HepG2 (cell line): ENCODE measurements around the gene RAD18. TPM values are rescaled to one million over a fixed set of nuclear protein-coding genes. Genes with fewer than 3 reads are reported as not detected.

Experiments used
- ATF1 ChIP-seq: IDR thresholded peaks from 2 replicates; pipeline ENCODE4 v1.6.1; 2016; ENCODE audit warnings: mild to moderate bottlenecking, control low read depth
- BHLHE40 ChIP-seq: IDR thresholded peaks from 2 replicates; pipeline ENCODE4 v1.6.1; 2011; ENCODE audit warnings: low read length, improper control_type of control experiment
- CHCHD3 ChIP-seq: sonication (generic); formaldehyde crosslinking; IDR thresholded peaks from 2 replicates; pipeline ENCODE4 v1.8.0; 2022; ENCODE audit warnings: mild to moderate bottlenecking, missing genetic modification reagents, moderate library complexity
- MLLT10 ChIP-seq: sonication (generic); formaldehyde crosslinking; IDR thresholded peaks from 2 replicates; pipeline ENCODE4 v1.4.0; 2020; ENCODE audit warnings: missing genetic modification reagents
- MYC ChIP-seq: sonication (generic); formaldehyde crosslinking; IDR thresholded peaks from 2 replicates; pipeline ENCODE4 v1.9.0; 2021; ENCODE audit warnings: missing genetic modification reagents, borderline replicate concordance
- SMC3 ChIP-seq: IDR thresholded peaks from 2 replicates; pipeline ENCODE4 v1.6.1; 2011; ENCODE audit warnings: low read length, improper control_type of control experiment
- U2AF2 ChIP-seq: fragments of 200-400 bp; formaldehyde crosslinking; IDR thresholded peaks from 2 replicates; pipeline ENCODE4 v1.6.1; 2017; ENCODE audit warnings: low read depth, mild to moderate bottlenecking, low read length
- ZFP36L1 ChIP-seq: sonication (generic); formaldehyde crosslinking; IDR thresholded peaks from 2 replicates; pipeline ENCODE4 v1.8.0; 2022; ENCODE audit warnings: mild to moderate bottlenecking, missing genetic modification reagents, moderate library complexity
- ZNF138 ChIP-seq: sonication (generic); formaldehyde crosslinking; IDR thresholded peaks from 2 replicates; pipeline ENCODE4 v1.5.0; 2020; ENCODE audit warnings: mild to moderate bottlenecking, low read depth, missing genetic modification reagents
- ZNF432 ChIP-seq: sonication (generic); formaldehyde crosslinking; IDR thresholded peaks from 2 replicates; pipeline ENCODE4 v1.5.0; 2020; ENCODE audit warnings: missing genetic modification reagents, mild to moderate bottlenecking, borderline replicate concordance
- ZNF737 ChIP-seq: sonication (generic); formaldehyde crosslinking; IDR thresholded peaks from 2 replicates; pipeline ENCODE4 v1.5.0; 2020; ENCODE audit warnings: missing genetic modification reagents, mild to moderate bottlenecking, borderline replicate concordance
- ZSCAN30 ChIP-seq: sonication (generic); formaldehyde crosslinking; IDR thresholded peaks from 2 replicates; pipeline ENCODE4 v1.5.0; 2020; ENCODE audit warnings: mild to moderate bottlenecking, missing genetic modification reagents
- polyA plus RNA-seq, 8 experiments: library from polyadenylated mRNA; depleted of rRNA in 3 of 8; stranded (reverse) in 7 of 8; unstranded in 1 of 8; fragments of >200 nt; fragmentation: Illumina TruSeq in 4 of 8; extraction: Trizol in 4 of 8; gene quantifications; 2 replicates each; pipeline versions ENCODE4 v1.2.1 to v1.2.3, GENCODE V29; 2011 to 2016; ENCODE audit warnings: low read depth in 4 of 8, missing spikeins in 1 of 8, mixed read lengths in 1 of 8; ENCODE audit not compliant: insufficient read depth in 1 of 8
- total RNA-seq, 5 experiments: library from RNA; depleted of rRNA; stranded (reverse); fragments of >200 nt; fragmentation: Illumina TruSeq; extraction: Trizol; gene quantifications; 2 replicates each; pipeline ENCODE4 v1.2.3, GENCODE V29; 2016; ENCODE audit warnings: low read depth in 1 of 5
- TF ChIP-seq, protein P1 (sequence below): sonication (generic); formaldehyde crosslinking; IDR thresholded peaks from 2 replicates; pipeline ENCODE4 v1.4.0; 2020; ENCODE audit warnings: missing genetic modification reagents
- TF ChIP-seq, protein P2 (sequence below): sonication (generic); formaldehyde crosslinking; IDR thresholded peaks from 2 replicates; pipeline ENCODE4 v1.4.0; 2020; ENCODE audit warnings: missing genetic modification reagents, borderline replicate concordance
- TF ChIP-seq, protein P3 (sequence below): IDR thresholded peaks from 2 replicates; pipeline ENCODE4 v1.6.1; 2016; ENCODE audit warnings: mild to moderate bottlenecking, missing biosample characterization, missing genetic modification reagents
- TF ChIP-seq, protein P4 (sequence below): IDR thresholded peaks from 2 replicates; pipeline ENCODE4 v1.6.1; 2016
- TF ChIP-seq, protein P5 (sequence below): IDR thresholded peaks from 2 replicates; pipeline ENCODE4 v1.4.0; 2020; ENCODE audit warnings: mild to moderate bottlenecking, missing genetic modification reagents

Gene RAD18
- total and polyA plus RNA-seq, 2 of the 13 experiments (the other 11 are each of a cell fraction or from before 2014, with no cell fraction given) = 5.9 to 20.7 TPM

DNA sequence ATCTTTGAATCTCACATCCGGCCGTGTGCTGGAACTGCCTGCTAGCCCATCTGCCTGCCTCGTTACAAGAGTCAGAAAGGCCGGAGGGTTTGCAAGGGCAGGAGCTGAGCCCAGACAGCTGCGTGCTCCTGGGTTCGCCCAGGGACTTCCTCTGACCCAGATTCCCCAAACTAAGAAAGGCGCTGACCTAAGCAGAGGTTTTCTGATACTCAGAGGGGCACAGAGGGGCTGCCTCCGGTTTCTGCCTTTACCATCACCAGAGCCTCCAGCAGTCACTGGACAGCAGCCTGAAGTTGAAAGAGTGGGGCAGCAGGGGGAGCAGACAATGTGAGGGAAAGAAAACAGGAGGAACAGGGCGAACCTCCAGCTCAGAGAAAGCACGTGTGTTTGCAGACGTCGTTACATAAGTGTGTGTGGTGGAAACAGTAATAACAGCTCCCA is 33.4 kb upstream of the RAD18 start (continued):
- TF ChIP-seq, protein P1, sequence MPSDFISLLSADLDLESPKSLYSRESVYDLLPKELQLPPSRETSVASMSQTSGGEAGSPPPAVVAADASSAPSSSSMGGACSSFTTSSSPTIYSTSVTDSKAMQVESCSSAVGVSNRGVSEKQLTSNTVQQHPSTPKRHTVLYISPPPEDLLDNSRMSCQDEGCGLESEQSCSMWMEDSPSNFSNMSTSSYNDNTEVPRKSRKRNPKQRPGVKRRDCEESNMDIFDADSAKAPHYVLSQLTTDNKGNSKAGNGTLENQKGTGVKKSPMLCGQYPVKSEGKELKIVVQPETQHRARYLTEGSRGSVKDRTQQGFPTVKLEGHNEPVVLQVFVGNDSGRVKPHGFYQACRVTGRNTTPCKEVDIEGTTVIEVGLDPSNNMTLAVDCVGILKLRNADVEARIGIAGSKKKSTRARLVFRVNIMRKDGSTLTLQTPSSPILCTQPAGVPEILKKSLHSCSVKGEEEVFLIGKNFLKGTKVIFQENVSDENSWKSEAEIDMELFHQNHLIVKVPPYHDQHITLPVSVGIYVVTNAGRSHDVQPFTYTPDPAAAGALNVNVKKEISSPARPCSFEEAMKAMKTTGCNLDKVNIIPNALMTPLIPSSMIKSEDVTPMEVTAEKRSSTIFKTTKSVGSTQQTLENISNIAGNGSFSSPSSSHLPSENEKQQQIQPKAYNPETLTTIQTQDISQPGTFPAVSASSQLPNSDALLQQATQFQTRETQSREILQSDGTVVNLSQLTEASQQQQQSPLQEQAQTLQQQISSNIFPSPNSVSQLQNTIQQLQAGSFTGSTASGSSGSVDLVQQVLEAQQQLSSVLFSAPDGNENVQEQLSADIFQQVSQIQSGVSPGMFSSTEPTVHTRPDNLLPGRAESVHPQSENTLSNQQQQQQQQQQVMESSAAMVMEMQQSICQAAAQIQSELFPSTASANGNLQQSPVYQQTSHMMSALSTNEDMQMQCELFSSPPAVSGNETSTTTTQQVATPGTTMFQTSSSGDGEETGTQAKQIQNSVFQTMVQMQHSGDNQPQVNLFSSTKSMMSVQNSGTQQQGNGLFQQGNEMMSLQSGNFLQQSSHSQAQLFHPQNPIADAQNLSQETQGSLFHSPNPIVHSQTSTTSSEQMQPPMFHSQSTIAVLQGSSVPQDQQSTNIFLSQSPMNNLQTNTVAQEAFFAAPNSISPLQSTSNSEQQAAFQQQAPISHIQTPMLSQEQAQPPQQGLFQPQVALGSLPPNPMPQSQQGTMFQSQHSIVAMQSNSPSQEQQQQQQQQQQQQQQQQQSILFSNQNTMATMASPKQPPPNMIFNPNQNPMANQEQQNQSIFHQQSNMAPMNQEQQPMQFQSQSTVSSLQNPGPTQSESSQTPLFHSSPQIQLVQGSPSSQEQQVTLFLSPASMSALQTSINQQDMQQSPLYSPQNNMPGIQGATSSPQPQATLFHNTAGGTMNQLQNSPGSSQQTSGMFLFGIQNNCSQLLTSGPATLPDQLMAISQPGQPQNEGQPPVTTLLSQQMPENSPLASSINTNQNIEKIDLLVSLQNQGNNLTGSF (CRISPR knock-in tag) = no peak
- TF ChIP-seq ZNF432 (CRISPR knock-in tag) = no peak
- TF ChIP-seq, protein P2, sequence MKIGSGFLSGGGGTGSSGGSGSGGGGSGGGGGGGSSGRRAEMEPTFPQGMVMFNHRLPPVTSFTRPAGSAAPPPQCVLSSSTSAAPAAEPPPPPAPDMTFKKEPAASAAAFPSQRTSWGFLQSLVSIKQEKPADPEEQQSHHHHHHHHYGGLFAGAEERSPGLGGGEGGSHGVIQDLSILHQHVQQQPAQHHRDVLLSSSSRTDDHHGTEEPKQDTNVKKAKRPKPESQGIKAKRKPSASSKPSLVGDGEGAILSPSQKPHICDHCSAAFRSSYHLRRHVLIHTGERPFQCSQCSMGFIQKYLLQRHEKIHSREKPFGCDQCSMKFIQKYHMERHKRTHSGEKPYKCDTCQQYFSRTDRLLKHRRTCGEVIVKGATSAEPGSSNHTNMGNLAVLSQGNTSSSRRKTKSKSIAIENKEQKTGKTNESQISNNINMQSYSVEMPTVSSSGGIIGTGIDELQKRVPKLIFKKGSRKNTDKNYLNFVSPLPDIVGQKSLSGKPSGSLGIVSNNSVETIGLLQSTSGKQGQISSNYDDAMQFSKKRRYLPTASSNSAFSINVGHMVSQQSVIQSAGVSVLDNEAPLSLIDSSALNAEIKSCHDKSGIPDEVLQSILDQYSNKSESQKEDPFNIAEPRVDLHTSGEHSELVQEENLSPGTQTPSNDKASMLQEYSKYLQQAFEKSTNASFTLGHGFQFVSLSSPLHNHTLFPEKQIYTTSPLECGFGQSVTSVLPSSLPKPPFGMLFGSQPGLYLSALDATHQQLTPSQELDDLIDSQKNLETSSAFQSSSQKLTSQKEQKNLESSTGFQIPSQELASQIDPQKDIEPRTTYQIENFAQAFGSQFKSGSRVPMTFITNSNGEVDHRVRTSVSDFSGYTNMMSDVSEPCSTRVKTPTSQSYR = no peak
- TF ChIP-seq MYC (CRISPR knock-in tag) = peak; percentile 39; the same call in 1 of the 2 replicates
- TF ChIP-seq, protein P3, sequence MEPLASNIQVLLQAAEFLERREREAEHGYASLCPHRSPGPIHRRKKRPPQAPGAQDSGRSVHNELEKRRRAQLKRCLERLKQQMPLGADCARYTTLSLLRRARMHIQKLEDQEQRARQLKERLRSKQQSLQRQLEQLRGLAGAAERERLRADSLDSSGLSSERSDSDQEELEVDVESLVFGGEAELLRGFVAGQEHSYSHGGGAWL (CRISPR knock-in tag) = no peak
- TF ChIP-seq ZSCAN30 (CRISPR knock-in tag) = no peak
- no peak for TF ChIP-seq CHCHD3
- TF ChIP-seq, protein P4, sequence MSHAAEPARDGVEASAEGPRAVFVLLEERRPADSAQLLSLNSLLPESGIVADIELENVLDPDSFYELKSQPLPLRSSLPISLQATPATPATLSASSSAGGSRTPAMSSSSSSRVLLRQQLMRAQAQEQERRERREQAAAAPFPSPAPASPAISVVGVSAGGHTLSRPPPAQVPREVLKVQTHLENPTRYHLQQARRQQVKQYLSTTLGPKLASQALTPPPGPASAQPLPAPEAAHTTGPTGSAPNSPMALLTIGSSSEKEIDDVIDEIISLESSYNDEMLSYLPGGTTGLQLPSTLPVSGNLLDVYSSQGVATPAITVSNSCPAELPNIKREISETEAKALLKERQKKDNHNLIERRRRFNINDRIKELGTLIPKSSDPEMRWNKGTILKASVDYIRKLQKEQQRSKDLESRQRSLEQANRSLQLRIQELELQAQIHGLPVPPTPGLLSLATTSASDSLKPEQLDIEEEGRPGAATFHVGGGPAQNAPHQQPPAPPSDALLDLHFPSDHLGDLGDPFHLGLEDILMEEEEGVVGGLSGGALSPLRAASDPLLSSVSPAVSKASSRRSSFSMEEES (CRISPR knock-in tag) = no peak
- TF ChIP-seq ZNF737 = no peak
- no peak for TF ChIP-seq ZFP36L1
- TF ChIP-seq, protein P5, sequence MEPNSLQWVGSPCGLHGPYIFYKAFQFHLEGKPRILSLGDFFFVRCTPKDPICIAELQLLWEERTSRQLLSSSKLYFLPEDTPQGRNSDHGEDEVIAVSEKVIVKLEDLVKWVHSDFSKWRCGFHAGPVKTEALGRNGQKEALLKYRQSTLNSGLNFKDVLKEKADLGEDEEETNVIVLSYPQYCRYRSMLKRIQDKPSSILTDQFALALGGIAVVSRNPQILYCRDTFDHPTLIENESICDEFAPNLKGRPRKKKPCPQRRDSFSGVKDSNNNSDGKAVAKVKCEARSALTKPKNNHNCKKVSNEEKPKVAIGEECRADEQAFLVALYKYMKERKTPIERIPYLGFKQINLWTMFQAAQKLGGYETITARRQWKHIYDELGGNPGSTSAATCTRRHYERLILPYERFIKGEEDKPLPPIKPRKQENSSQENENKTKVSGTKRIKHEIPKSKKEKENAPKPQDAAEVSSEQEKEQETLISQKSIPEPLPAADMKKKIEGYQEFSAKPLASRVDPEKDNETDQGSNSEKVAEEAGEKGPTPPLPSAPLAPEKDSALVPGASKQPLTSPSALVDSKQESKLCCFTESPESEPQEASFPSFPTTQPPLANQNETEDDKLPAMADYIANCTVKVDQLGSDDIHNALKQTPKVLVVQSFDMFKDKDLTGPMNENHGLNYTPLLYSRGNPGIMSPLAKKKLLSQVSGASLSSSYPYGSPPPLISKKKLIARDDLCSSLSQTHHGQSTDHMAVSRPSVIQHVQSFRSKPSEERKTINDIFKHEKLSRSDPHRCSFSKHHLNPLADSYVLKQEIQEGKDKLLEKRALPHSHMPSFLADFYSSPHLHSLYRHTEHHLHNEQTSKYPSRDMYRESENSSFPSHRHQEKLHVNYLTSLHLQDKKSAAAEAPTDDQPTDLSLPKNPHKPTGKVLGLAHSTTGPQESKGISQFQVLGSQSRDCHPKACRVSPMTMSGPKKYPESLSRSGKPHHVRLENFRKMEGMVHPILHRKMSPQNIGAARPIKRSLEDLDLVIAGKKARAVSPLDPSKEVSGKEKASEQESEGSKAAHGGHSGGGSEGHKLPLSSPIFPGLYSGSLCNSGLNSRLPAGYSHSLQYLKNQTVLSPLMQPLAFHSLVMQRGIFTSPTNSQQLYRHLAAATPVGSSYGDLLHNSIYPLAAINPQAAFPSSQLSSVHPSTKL (CRISPR knock-in tag) = 0 out of 2 replicates have a peak, but pooled peaks have one; percentile 21
- no peak for TF ChIP-seq MLLT10 (CRISPR knock-in tag)
- no peak for TF ChIP-seq ZNF138 (CRISPR knock-in tag)
- peak; percentile 34; the same call in 1 of the 2 replicates for TF ChIP-seq SMC3
- TF ChIP-seq BHLHE40 = peak; percentile 58
- no peak for TF ChIP-seq ATF1 (CRISPR knock-in tag)
- TF ChIP-seq U2AF2 = no peak
